ENCODE results near the gene KISS1.
A peak's percentile ranks its signal among the peaks of the same experiment; 100 is the strongest.

KISS1 gene

GRCh38 chr1:204190212-204191211 lies 5.8 kb downstream of the KISS1 start:
- DNase-seq = no peak

GRCh38 chr1:204188959-204189639 lies 7.2 kb downstream of the KISS1 start:
- DNase-seq = no peak

- no peak for DNase-seq
Measured at GRCh38 chr1:204186597-204186996, 9.7 kb downstream of the KISS1 start.

GRCh38 chr1:204181116-204181515 lies 15.2 kb downstream of the KISS1 start:
- no peak for DNase-seq

- DNase-seq = no peak
Measured at GRCh38 chr1:204180133-204180532, 16.2 kb downstream of the KISS1 start.

GRCh38 chr1:204178487-204179281 lies 17.6 kb downstream of the KISS1 start:
- DNase-seq = no peak

- DNase-seq = no peak
Measured at GRCh38 chr1:204177133-204177532, 19.2 kb downstream of the KISS1 start.

GRCh38 chr1:204176049-204176448 lies 20.2 kb downstream of the KISS1 start:
- no peak for DNase-seq

GRCh38 chr1:204174958-204175357 lies 21.3 kb downstream of the KISS1 start:
- no peak for DNase-seq

GRCh38 chr1:204172404-204173029 lies 23.8 kb downstream of the KISS1 start:
- DNase-seq = no peak

GRCh38 chr1:204171751-204172178 lies 24.5 kb downstream of the KISS1 start:
- DNase-seq = no peak

GRCh38 chr1:204170494-204171155 lies 25.7 kb downstream of the KISS1 start:
- no peak for DNase-seq

- no peak for DNase-seq
Measured at GRCh38 chr1:204169858-204170257, 26.4 kb downstream of the KISS1 start.

GRCh38 chr1:204167730-204168129 lies 28.6 kb downstream of the KISS1 start:
- DNase-seq = no peak

GRCh38 chr1:204166219-204166618 lies 30.1 kb downstream of the KISS1 start, which contains the start of gene REN:
Gene REN (minus strand): TSS chr1:204166337. CDS start chr1:204166293, 44 bp downstream.
- no peak for DNase-seq

GRCh38 chr1:204162494-204163074 lies 33.7 kb downstream of the KISS1 start:
- DNase-seq = peak; percentile 83

- DNase-seq = no peak
Measured at GRCh38 chr1:204161609-204162493, 34.4 kb downstream of the KISS1 start.

GRCh38 chr1:204157962-204158361 lies 38.3 kb downstream of the KISS1 start:
- DNase-seq = no peak

GRCh38 chr1:204155881-204156280 lies 40.4 kb downstream of the KISS1 start:
- DNase-seq = no peak

GRCh38 chr1:204154568-204155255 lies 41.6 kb downstream of the KISS1 start:
- DNase-seq = no peak
